SK-N-SH treated with all-trans-retinoic acid at 6 μM for 48 hours (cell line): ENCODE results near the gene PSPH.

Source experiments
- ARNTL ChIP-seq: fragments of 450-650 bp; formaldehyde crosslinking; IDR thresholded peaks from 2 replicates; pipeline ENCODE4 v1.5.0; 2020; ENCODE audit warnings: low read depth, mild to moderate bottlenecking, moderate library complexity, borderline replicate concordance
- BACH2 ChIP-seq: fragments of 250-450 bp; sonication (Bioruptor Pico); IDR thresholded peaks from 2 replicates; pipeline ENCODE4 v1.9.0; 2021; ENCODE audit warnings: mild to moderate bottlenecking, borderline replicate concordance
- ESRRG ChIP-seq: fragments of 250-450 bp; sonication (Bioruptor Pico); IDR thresholded peaks from 2 replicates; pipeline ENCODE4 v1.6.1; 2021; ENCODE audit warnings: mild to moderate bottlenecking
- ISL1 ChIP-seq: fragments of 250-450 bp; sonication (Bioruptor Pico); IDR thresholded peaks from 2 replicates; pipeline ENCODE4 v2.1.2; 2022; ENCODE audit warnings: mild to moderate bottlenecking, moderate library complexity
- OSR1 ChIP-seq: fragments of 250-450 bp; sonication (Bioruptor Pico); IDR thresholded peaks from 2 replicates; pipeline ENCODE4 v1.8.0; 2022; ENCODE audit warnings: moderate library complexity, mild to moderate bottlenecking, inconsistent platforms
- PPARA ChIP-seq: fragments of 250-450 bp; sonication (Bioruptor Pico); IDR thresholded peaks from 2 replicates; pipeline ENCODE4 v1.5.0; 2020; ENCODE audit warnings: mild to moderate bottlenecking, borderline replicate concordance
- TCF4 ChIP-seq: fragments of 250-450 bp; sonication (Bioruptor Pico); IDR thresholded peaks from 2 replicates; pipeline ENCODE4 v1.8.0; 2021; ENCODE audit warnings: mild to moderate bottlenecking, moderate library complexity, borderline replicate concordance
- TOX ChIP-seq: fragments of 250-450 bp; sonication (Bioruptor Pico); IDR thresholded peaks from 2 replicates; pipeline ENCODE4 v1.8.0; 2021; ENCODE audit warnings: mild to moderate bottlenecking, moderate library complexity, borderline replicate concordance
- ZC3H10 ChIP-seq: fragments of 250-450 bp; sonication (Bioruptor Pico); IDR thresholded peaks from 2 replicates; pipeline ENCODE4 v1.5.1; 2021; ENCODE audit warnings: mild to moderate bottlenecking, moderate library complexity
- ZFP3 ChIP-seq: fragments of 250-450 bp; sonication (Bioruptor Pico); IDR thresholded peaks from 2 replicates; pipeline ENCODE4 v1.5.0; 2020; ENCODE audit warnings: mild to moderate bottlenecking, moderate library complexity
- ZFP30 ChIP-seq: fragments of 450-650 bp; formaldehyde crosslinking; IDR thresholded peaks from 2 replicates; pipeline ENCODE4 v1.5.0; 2022; ENCODE audit warnings: mild to moderate bottlenecking, moderate library complexity
- TF ChIP-seq, protein P1 (sequence below): fragments of 250-450 bp; sonication (Bioruptor Pico); IDR thresholded peaks from 2 replicates; pipeline ENCODE4 v1.8.0; 2020; ENCODE audit warnings: mild to moderate bottlenecking, moderate library complexity, borderline replicate concordance
- TF ChIP-seq, protein P2 (sequence below): fragments of 250-450 bp; sonication (Bioruptor Pico); IDR thresholded peaks from 2 replicates; pipeline ENCODE4 v1.8.0; 2021; ENCODE audit warnings: low read depth, mild to moderate bottlenecking, moderate library complexity, borderline replicate concordance
- TF ChIP-seq, protein P3 (sequence below): fragments of 250-450 bp; sonication (Bioruptor Pico); IDR thresholded peaks from 2 replicates; pipeline ENCODE4 v1.5.0; 2020; ENCODE audit warnings: mild to moderate bottlenecking, moderate library complexity

DNA sequence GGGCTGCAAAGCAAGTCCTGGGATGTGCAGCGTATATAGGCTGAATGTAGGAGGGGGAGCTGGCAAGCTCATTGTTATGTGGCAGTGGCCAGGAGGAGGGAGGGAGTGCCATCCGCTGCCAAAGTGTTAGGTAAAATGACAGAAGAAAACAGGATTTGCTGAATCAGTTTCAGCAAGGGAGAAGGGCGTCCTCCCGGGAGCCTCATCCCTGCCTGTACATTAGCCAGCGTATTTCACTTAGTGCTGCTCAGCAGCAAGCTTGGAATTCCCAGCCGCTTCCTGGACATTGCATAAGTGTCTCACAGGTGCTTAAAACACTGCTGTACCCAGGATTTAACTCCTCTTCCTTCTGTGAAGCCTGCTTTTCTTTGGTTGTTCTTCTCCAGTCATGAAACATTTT, 84.4 kb downstream of the PSPH start:
- TF ChIP-seq TCF4 (CRISPR knock-in tag) (no peak), TOX (CRISPR knock-in tag) (no peak), ISL1 (CRISPR knock-in tag) (no peak), ZC3H10 (no peak), ZFP3 (CRISPR knock-in tag) (no peak), PPARA (CRISPR knock-in tag) (no peak), ESRRG (CRISPR knock-in tag) (no peak), ARNTL (CRISPR knock-in tag) (no peak), OSR1 (CRISPR knock-in tag) (no peak), ZFP30 (CRISPR knock-in tag) (no peak), BACH2 (CRISPR knock-in tag) (no peak)
- TF ChIP-seq, protein P1, sequence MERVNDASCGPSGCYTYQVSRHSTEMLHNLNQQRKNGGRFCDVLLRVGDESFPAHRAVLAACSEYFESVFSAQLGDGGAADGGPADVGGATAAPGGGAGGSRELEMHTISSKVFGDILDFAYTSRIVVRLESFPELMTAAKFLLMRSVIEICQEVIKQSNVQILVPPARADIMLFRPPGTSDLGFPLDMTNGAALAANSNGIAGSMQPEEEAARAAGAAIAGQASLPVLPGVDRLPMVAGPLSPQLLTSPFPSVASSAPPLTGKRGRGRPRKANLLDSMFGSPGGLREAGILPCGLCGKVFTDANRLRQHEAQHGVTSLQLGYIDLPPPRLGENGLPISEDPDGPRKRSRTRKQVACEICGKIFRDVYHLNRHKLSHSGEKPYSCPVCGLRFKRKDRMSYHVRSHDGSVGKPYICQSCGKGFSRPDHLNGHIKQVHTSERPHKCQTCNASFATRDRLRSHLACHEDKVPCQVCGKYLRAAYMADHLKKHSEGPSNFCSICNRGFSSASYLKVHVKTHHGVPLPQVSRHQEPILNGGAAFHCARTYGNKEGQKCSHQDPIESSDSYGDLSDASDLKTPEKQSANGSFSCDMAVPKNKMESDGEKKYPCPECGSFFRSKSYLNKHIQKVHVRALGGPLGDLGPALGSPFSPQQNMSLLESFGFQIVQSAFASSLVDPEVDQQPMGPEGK (CRISPR knock-in tag) = no peak
- TF ChIP-seq, protein P2, sequence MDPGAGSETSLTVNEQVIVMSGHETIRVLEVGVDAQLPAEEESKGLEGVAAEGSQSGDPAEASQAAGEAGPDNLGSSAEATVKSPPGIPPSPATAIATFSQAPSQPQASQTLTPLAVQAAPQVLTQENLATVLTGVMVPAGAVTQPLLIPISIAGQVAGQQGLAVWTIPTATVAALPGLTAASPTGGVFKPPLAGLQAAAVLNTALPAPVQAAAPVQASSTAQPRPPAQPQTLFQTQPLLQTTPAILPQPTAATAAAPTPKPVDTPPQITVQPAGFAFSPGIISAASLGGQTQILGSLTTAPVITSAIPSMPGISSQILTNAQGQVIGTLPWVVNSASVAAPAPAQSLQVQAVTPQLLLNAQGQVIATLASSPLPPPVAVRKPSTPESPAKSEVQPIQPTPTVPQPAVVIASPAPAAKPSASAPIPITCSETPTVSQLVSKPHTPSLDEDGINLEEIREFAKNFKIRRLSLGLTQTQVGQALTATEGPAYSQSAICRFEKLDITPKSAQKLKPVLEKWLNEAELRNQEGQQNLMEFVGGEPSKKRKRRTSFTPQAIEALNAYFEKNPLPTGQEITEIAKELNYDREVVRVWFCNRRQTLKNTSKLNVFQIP (CRISPR knock-in tag) = no peak
- TF ChIP-seq, protein P3, sequence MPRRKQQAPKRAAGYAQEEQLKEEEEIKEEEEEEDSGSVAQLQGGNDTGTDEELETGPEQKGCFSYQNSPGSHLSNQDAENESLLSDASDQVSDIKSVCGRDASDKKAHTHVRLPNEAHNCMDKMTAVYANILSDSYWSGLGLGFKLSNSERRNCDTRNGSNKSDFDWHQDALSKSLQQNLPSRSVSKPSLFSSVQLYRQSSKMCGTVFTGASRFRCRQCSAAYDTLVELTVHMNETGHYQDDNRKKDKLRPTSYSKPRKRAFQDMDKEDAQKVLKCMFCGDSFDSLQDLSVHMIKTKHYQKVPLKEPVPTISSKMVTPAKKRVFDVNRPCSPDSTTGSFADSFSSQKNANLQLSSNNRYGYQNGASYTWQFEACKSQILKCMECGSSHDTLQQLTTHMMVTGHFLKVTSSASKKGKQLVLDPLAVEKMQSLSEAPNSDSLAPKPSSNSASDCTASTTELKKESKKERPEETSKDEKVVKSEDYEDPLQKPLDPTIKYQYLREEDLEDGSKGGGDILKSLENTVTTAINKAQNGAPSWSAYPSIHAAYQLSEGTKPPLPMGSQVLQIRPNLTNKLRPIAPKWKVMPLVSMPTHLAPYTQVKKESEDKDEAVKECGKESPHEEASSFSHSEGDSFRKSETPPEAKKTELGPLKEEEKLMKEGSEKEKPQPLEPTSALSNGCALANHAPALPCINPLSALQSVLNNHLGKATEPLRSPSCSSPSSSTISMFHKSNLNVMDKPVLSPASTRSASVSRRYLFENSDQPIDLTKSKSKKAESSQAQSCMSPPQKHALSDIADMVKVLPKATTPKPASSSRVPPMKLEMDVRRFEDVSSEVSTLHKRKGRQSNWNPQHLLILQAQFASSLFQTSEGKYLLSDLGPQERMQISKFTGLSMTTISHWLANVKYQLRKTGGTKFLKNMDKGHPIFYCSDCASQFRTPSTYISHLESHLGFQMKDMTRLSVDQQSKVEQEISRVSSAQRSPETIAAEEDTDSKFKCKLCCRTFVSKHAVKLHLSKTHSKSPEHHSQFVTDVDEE = no peak
